Stomach smooth muscle (tissue), 2 donors: ENCODE measurements around the gene RAI14.
A peak's percentile ranks its signal among the peaks of the same experiment; 100 is the strongest.

ENCODE experiments used
- H3K27ac ChIP-seq: one replicate; pipeline ENCODE4 v1.7.0; 2013; ENCODE audit warnings: mild to moderate bottlenecking, low read length, inconsistent platforms
- H3K27me3 ChIP-seq, 2 donors: one replicate each; pipeline ENCODE4 v1.7.0; 2013; ENCODE audit warnings: low read length in 2 of 2; ENCODE audit not compliant: insufficient read depth in 2 of 2, control insufficient read depth in 1 of 2
- H3K36me3 ChIP-seq, 2 donors: one replicate each; pipeline ENCODE4 v1.7.0; 2013; ENCODE audit warnings: low read length in 2 of 2; ENCODE audit not compliant: control insufficient read depth in 2 of 2, insufficient read depth in 2 of 2
- H3K4me1 ChIP-seq: one replicate; pipeline ENCODE4 v1.7.0; 2013; ENCODE audit warnings: low read length; ENCODE audit not compliant: control insufficient read depth, insufficient read depth
- H3K4me3 ChIP-seq, 2 donors: one replicate each; pipeline ENCODE4 v1.7.0; 2013; ENCODE audit warnings: low read length in 2 of 2
- H3K9ac ChIP-seq, 2 donors: one replicate each; pipeline ENCODE4 v1.7.0; 2013; ENCODE audit warnings: low read length in 2 of 2, mild to moderate bottlenecking in 1 of 2
- H3K9me3 ChIP-seq, 2 donors: one replicate each; pipeline ENCODE4 v1.7.0; 2013; ENCODE audit warnings: low read length in 2 of 2; ENCODE audit not compliant: control insufficient read depth in 2 of 2
- donor health status: healthy.
- donor health status: Pancreatic carcinoma.

RAI14 gene

DNA sequence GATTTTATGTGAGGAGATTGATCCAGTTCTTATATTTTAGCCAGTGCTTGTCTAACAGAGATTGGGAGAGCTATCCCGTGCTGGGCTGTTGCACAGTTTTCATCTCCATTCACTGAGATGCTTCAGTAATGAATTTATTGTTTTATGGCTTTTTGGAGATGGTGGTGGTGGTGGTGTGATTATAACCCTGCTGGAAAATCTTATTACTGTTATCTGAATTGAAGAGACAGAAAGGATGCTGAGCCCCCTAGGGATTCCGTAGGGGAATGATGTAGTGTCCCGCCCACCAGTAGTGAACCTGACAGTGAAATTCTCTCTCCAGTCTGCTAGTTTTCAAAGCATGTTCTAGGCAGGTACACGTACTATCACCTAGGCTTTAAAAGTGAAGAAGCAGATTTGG is 1.9 kb downstream of the RAI14 start:
- H3K27ac ChIP-seq = no peak overlapping the region
- no peaks in the 10 kb centered on the region for H3K9me3 ChIP-seq
- H3K9ac ChIP-seq = peak overlapping the region; percentile 76 to 96
- H3K36me3 ChIP-seq = no peaks in the 10 kb centered on the region
- peak overlapping the region; percentile 77 to 86 for H3K4me3 ChIP-seq
- H3K4me1 ChIP-seq = peaks cover 19% of the 10 kb centered on the region
- H3K27me3 ChIP-seq = no peaks in the 10 kb centered on the region

DNA sequence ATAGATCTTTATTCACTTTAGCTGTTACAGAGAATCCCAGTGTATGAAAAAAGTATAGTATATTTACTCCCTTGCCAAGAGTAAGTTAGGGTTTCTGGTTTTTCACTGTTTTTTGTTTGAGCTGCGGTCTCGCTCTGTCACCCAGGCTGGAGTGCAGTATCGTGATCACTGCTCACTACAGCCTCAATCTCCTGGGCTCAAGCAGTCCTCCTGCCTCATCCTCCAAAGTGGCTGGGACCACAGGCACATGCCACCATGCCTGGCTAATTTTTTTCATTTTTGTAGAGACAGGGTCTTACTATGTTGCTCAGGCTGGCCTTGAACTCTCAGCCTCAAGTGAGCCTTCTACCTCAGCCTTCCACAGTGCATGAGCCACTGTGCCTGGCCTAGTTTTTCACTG is 3.0 kb downstream of the RAI14 start:
- Histone ChIP-seq H3K4me3 (no peak overlapping the region), H3K9ac (no peak overlapping the region), H3K9me3 (no peaks in the 10 kb centered on the region), H3K27ac (no peak overlapping the region), H3K4me1 (peaks cover 19% of the 10 kb centered on the region), H3K36me3 (no peaks in the 10 kb centered on the region), H3K27me3 (no peaks in the 10 kb centered on the region)

DNA sequence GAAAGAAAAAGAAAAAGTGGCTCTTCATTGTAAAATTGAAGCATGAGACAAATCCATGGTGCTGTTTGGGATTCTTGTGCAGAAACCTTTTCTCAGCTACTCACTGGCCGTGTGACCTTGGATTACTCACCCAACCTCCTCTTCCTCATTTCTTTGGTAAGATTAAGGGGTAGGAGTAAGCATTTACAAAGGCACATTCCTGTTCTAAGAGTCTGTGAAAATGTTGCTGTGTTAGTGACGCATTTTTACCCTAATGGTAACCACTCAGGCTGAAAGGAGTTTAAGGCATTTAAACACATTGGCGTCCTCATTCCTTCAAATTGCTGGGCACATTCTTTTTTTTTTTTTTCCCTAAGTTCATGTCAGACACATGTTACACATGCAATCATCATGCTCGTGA is 4.3 kb downstream of the RAI14 start:
- Histone ChIP-seq H3K9ac (no peak overlapping the region), H3K27ac (no peak overlapping the region), H3K27me3 (no peaks in the 10 kb centered on the region), H3K4me1 (peaks cover 14% of the 10 kb centered on the region), H3K9me3 (no peaks in the 10 kb centered on the region), H3K4me3 (no peak overlapping the region), H3K36me3 (no peaks in the 10 kb centered on the region)

DNA sequence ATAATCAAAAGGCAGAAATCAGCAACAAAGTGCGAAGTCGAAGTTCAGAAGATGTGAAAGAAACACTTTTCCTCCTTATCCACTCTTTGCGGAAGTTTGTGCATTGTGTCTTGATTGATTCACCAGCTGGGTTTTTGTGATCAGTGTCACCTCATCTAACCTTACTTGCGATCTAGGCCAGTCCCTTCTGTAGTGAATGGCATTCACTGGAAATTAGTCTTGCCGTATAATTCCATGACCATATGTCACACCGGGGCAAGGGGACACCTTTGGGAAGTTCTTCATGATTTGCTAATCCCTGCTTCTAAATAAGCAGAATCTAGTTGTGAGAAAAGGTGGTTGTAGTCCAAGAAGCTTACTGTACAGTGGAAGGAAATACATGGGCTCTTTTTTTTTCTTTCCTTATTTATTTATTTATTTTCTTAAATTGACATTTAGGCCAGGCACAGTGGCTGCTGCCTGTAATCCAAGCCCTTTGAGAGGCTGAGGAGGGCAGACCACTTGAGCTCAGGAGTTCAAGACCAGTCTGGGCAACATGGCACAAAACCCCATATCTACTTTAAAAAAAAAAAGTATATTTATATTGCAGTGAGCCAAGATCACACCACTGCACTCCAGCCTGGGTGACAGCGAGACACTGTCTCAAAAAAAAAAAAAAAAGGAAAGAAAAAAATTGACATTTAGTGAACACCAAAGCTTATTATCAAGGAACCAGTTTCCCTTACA is 7.8 kb downstream of the RAI14 start:
- no peak overlapping the region for H3K27ac ChIP-seq

DNA sequence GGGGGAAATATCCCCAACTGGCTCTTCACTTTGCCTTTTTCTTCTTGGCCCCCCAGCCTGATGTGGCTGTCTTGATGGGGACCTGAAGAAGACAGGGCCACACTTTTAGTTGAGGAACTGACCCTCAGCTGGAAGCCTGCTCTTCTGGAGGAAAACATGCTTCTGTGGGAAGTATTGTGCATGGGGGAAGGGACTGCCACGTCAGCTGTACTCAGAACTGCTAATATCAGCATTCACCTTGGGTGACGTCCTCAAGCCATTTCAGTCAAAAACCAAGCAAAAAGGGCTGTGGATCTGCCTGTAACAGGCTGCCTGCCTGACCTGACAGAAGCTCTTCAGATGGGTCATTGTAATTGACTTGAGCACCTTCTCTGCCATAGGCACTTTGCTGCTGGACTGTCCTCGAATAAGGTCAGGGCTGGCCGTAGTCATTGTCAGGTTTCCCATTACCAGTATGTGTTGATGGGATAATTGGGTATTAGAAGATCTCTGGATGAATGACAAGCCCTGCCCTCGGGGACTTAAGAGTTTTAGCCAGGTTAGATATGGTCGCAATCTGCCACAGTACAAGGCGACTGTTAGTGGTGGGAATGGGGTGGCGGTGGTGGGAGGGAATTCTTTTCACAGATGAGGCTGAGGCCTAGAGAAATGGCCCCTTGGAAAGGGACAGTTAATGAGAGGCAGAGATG is 10.4 kb downstream of the RAI14 start:
- Histone ChIP-seq H3K9me3 (no peaks in the 10 kb centered on the region), H3K27ac (no peak overlapping the region)

More for the DNA sequence above, 7.8 kb downstream of the RAI14 start:
- Histone ChIP-seq H3K27me3 (no peaks in the 10 kb centered on the region), H3K36me3 (no peaks in the 10 kb centered on the region), H3K4me3 (no peak overlapping the region), H3K9me3 (no peaks in the 10 kb centered on the region), H3K9ac (no peak overlapping the region), H3K4me1 (no peaks in the 10 kb centered on the region)

DNA sequence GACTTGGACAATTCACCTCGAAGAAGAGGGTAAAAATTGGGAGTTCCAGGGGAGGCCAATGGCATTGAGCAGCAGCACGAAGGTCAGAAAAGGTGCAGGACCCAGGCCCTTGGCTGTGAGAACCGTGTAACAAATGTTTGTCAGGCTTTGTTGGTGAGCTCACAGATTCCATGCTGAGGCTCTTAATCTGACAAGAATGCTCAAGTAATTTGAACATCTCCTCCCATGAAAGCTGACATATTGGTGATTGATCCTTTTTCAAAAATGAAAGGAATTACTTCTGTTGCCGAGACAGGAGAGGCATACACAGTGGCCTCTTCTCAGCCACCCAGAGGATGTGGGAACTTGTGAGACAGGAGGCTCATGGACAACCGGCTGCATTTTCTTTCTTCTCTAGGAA is 11.6 kb downstream of the RAI14 start:
- Histone ChIP-seq H3K4me3 (no peak overlapping the region), H3K27ac (no peak overlapping the region), H3K27me3 (no peaks in the 10 kb centered on the region), H3K4me1 (peaks cover 5% of the 10 kb centered on the region), H3K36me3 (no peaks in the 10 kb centered on the region), H3K9me3 (no peaks in the 10 kb centered on the region), H3K9ac (no peak overlapping the region)

More for the DNA sequence above, 10.4 kb downstream of the RAI14 start:
- Histone ChIP-seq H3K4me3 (no peak overlapping the region), H3K9ac (no peak overlapping the region), H3K4me1 (peaks cover 5% of the 10 kb centered on the region), H3K36me3 (no peaks in the 10 kb centered on the region), H3K27me3 (no peaks in the 10 kb centered on the region)

DNA sequence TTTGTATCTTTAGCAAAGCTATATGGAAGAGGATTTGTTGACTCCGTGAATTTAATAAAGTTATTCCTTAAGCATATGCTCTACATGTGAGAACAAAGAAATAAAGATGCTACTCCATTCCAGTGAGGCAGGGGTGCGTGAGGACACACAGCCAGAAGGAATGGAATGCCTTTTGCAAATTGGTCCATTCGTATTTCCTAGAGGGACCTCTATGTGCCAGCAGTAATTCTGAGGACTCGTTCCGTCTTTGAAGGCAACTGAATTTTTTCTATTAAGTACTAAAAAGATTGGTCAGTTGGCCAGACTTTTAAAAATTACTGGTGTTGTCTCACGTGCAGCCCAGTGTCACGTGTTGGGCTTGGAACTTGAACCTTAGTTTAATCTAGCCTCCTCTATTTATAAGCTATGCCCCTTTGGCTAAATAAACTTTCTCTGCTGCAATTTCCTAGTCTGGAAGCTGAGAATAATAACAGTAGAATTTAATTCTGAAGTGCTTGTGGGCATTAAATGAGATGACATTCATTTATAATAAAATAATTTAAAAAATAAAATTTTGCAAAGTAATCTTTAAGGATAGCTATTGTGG is 13.9 kb downstream of the RAI14 start:
- H3K4me3 ChIP-seq = peak overlapping the region in 1 of 2 donors; percentile 22
- no peak overlapping the region for H3K9ac ChIP-seq
- no peaks in the 10 kb centered on the region for H3K9me3 ChIP-seq
- H3K4me1 ChIP-seq = peaks cover 14% of the 10 kb centered on the region
- no peaks in the 10 kb centered on the region for H3K36me3 ChIP-seq
- H3K27ac ChIP-seq = no peak overlapping the region
- H3K27me3 ChIP-seq = no peaks in the 10 kb centered on the region

DNA sequence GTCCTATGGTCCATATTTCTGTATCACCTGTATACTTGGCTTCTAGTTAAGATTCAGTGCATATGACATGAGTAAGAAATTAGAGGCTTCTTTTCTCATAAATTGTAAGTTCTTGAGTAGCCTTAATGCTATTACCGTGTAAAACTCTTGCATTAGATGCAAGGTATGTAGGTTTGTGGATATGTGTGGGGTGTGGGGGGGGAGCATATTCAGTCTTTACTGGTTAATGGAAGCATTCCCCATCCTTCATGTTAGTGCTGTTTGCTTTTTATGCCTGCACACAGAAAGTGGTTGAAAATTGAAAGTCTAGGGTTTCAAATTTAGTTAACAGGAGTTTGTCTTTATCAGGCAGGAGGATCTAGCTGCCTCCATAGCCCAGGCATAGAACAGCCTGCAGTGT is 16.1 kb downstream of the RAI14 start:
- Histone ChIP-seq H3K27me3 (no peaks in the 10 kb centered on the region), H3K4me3 (no peak overlapping the region), H3K36me3 (no peaks in the 10 kb centered on the region), H3K9ac (no peak overlapping the region), H3K27ac (no peak overlapping the region), H3K4me1 (peaks cover 14% of the 10 kb centered on the region), H3K9me3 (no peaks in the 10 kb centered on the region)

DNA sequence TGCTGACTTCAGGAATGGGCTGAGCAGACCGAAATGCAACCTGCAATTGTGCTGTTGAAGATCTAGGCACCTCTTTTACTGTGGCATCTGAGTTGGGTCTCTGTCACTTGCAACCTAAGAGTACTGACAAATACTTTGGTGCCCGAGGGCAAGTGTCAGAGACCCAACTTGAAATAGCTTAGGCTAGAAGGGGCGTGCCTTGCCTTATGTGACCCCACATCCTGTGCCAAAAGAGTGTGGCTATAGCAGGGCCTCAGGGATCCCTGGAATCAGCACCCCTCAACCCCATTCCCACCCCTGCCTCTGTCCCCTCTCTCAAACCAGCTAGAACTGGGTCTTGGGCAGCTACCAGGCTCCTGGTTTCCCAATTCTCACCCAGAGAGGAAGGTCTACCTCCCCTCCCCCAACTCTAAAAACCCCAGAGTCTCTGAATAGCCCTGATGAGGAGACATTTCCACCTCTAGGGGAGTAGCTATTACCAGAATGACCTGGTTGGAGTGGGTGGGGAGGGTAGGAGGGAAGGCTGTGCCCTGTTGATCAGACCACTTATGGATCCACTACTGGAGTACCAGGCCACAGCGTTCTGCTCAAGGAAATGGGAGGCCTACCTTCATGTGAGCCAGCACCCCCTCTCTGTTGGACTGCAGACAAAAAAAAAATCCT is 17.5 kb downstream of the RAI14 start:
- no peaks in the 10 kb centered on the region for H3K36me3 ChIP-seq
- no peak overlapping the region for H3K9ac ChIP-seq
- H3K27ac ChIP-seq = peak overlapping the region; percentile 37
- no peak overlapping the region for H3K4me3 ChIP-seq
- no peaks in the 10 kb centered on the region for H3K9me3 ChIP-seq
- no peaks in the 10 kb centered on the region for H3K27me3 ChIP-seq
- peaks cover 14% of the 10 kb centered on the region for H3K4me1 ChIP-seq

DNA sequence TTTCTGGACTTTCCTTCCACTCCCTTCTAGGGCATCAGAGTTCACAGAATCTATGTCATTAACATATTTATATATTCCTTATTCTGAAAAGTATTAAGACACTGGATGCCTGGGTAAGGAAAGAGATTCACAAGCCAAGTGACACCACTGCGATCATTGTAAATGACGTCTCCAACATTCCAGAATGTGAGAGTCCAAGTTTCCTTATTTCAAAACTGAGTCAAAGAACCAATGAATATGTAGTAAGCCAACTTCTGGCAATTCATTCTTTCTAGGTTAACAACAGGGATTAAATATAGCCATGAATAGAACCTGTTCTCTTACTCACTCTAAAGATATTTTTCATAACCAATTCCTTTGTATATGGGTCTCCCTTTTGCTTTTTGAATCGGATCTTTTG is 18.1 kb downstream of the RAI14 start:
- Histone ChIP-seq H3K4me3 (no peak overlapping the region), H3K27ac (peak overlapping the region; percentile 37), H3K9me3 (no peaks in the 10 kb centered on the region), H3K9ac (no peak overlapping the region), H3K36me3 (no peaks in the 10 kb centered on the region), H3K27me3 (no peaks in the 10 kb centered on the region), H3K4me1 (peaks cover 13% of the 10 kb centered on the region)
